T47D (cell line): ENCODE data around the gene SCN3A.

ENCODE experiments used
- DNase-seq, 2 experiments: peaks; one replicate each; pipeline versions ENCODE4 v3.0.0 to v3.0.0-alpha.2; 2011 to 2012; ENCODE audit warnings: low read depth in 1 of 2, low spot score in 1 of 2
- JUND ChIP-seq: IDR thresholded peaks from 2 replicates; pipeline ENCODE4 v1.6.1; 2012; ENCODE audit warnings: low read depth
- in situ Hi-C: cut with HindIII; loops from 2 replicates; pipeline ENCODE4 v1.10.0; 2016; ENCODE audit warnings: low sequenced_read_pairs, low pct_unique_long_range_greater_than_20kb

SCN3A gene

GRCh38 chr2:165120740-165121467, 82.9 kb downstream of the SCN3A start:
- no peak for TF ChIP-seq JUND
- in situ Hi-C loops = no loop called here
- DNase-seq = no peak

- TF ChIP-seq JUND = no peak
- no peak for DNase-seq
- in situ Hi-C loops = no loop called here
Observed at GRCh38 chr2:165115258-165115657, 88.6 kb downstream of the SCN3A start.

GRCh38 chr2:165114346-165114939, 89.4 kb downstream of the SCN3A start:
- no peak for DNase-seq
- in situ Hi-C loops = no loop called here
- TF ChIP-seq JUND = no peak

GRCh38 chr2:165113414-165113813, 90.4 kb downstream of the SCN3A start:
- TF ChIP-seq JUND = no peak
- in situ Hi-C loops = no loop called here
- no peak for DNase-seq

GRCh38 chr2:165112789-165113188, 91.1 kb downstream of the SCN3A start:
- no peak for DNase-seq
- TF ChIP-seq JUND = no peak
- in situ Hi-C loops = no loop called here

GRCh38 chr2:165112133-165112573, 91.7 kb downstream of the SCN3A start:
- TF ChIP-seq JUND = no peak
- no peak for DNase-seq
- in situ Hi-C loops = no loop called here

GRCh38 chr2:165110394-165110793, 93.5 kb downstream of the SCN3A start:
- in situ Hi-C loops = no loop called here
- no peak for TF ChIP-seq JUND
- DNase-seq = no peak

GRCh38 chr2:165109915-165110314, 93.9 kb downstream of the SCN3A start:
- TF ChIP-seq JUND = no peak
- in situ Hi-C loops = no loop called here
- DNase-seq = no peak

GRCh38 chr2:165105926-165106325, 97.9 kb downstream of the SCN3A start:
- no peak for DNase-seq
- in situ Hi-C loops = no loop called here
- no peak for TF ChIP-seq JUND

GRCh38 chr2:165087933-165088901, 115.6 kb downstream of the SCN3A start:
- TF ChIP-seq JUND = no peak
- in situ Hi-C loops = no loop called here
- DNase-seq = no peak

GRCh38 chr2:165086337-165086736, 117.5 kb downstream of the SCN3A start:
- no peak for TF ChIP-seq JUND
- in situ Hi-C loops = no loop called here
- DNase-seq = no peak

- DNase-seq = no peak
- in situ Hi-C loops = no loop called here
- TF ChIP-seq JUND = no peak
Observed at GRCh38 chr2:165083326-165083725, 120.5 kb downstream of the SCN3A start.

- TF ChIP-seq JUND = no peak
- DNase-seq = no peak
- in situ Hi-C loops = no loop called here
Observed at GRCh38 chr2:165082479-165082878, 121.4 kb downstream of the SCN3A start.
